ENCODE measurements around the gene MRPL45. TPM values are rescaled to one million over a fixed set of nuclear protein-coding genes. Genes with fewer than 3 reads are reported as not detected.

Gene MRPL45
- polyA plus RNA-seq, 1 of the 3 experiments (the other 2 are of a cell fraction): 35.5 TPM

DNA sequence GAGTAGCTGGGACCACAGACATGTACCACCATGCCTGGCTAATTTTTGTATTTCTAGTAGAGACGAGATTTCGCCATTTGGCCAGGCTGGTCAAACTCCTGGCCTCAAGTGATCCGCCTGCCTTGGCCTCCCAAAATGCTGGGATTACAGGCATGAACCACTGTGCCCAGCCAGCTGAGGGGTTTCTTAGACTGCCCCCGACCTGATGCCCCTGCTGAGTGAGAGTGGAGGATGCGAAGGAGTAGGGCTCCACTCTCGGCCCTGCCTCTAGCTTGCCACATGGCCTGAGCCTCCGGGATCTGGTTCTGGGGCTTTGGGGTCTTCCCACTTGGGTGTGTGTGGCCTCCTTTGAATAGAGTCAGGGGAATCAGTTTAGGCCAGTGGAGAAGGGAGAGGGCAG, 35.8 kb downstream of the MRPL45 start:
- H3K4me3 ChIP-seq (ENCODE audit: low read depth in 2 of 2, low read length in 1 of 2): no peak overlapping the region
- no peaks in the 10 kb centered on the region for H3K9me2 ChIP-seq
- H3K27ac ChIP-seq (ENCODE audit: low read depth in 2 of 2, low read length in 1 of 2): no peak overlapping the region
- H3K36me3 ChIP-seq (replicated peaks in 1 of 2; ENCODE audit: control insufficient read depth in 1 of 2, insufficient read depth in 2 of 2, low read length in 1 of 2): no peaks in the 10 kb centered on the region
- H4K20me1 ChIP-seq (ENCODE audit: insufficient read depth): no peaks in the 10 kb centered on the region
- TF ChIP-seq JUND (IDR thresholded peaks at IDR 0.05): no peak
- TF ChIP-seq GABPA (IDR thresholded peaks at IDR 0.05; ENCODE audit: low read depth): no peak
- TF ChIP-seq, protein P1, sequence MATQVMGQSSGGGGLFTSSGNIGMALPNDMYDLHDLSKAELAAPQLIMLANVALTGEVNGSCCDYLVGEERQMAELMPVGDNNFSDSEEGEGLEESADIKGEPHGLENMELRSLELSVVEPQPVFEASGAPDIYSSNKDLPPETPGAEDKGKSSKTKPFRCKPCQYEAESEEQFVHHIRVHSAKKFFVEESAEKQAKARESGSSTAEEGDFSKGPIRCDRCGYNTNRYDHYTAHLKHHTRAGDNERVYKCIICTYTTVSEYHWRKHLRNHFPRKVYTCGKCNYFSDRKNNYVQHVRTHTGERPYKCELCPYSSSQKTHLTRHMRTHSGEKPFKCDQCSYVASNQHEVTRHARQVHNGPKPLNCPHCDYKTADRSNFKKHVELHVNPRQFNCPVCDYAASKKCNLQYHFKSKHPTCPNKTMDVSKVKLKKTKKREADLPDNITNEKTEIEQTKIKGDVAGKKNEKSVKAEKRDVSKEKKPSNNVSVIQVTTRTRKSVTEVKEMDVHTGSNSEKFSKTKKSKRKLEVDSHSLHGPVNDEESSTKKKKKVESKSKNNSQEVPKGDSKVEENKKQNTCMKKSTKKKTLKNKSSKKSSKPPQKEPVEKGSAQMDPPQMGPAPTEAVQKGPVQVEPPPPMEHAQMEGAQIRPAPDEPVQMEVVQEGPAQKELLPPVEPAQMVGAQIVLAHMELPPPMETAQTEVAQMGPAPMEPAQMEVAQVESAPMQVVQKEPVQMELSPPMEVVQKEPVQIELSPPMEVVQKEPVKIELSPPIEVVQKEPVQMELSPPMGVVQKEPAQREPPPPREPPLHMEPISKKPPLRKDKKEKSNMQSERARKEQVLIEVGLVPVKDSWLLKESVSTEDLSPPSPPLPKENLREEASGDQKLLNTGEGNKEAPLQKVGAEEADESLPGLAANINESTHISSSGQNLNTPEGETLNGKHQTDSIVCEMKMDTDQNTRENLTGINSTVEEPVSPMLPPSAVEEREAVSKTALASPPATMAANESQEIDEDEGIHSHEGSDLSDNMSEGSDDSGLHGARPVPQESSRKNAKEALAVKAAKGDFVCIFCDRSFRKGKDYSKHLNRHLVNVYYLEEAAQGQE (IDR thresholded peaks at IDR 0.05; ENCODE audit: low read depth, low read length): no peak
- TF ChIP-seq EZH2phosphoT487 (IDR thresholded peaks at IDR 0.05; ENCODE audit: borderline replicate concordance, low read depth): no peak
- TF ChIP-seq, protein P2, sequence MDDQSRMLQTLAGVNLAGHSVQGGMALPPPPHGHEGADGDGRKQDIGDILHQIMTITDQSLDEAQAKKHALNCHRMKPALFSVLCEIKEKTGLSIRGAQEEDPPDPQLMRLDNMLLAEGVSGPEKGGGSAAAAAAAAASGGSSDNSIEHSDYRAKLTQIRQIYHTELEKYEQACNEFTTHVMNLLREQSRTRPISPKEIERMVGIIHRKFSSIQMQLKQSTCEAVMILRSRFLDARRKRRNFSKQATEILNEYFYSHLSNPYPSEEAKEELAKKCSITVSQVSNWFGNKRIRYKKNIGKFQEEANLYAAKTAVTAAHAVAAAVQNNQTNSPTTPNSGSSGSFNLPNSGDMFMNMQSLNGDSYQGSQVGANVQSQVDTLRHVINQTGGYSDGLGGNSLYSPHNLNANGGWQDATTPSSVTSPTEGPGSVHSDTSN (IDR thresholded peaks at IDR 0.05): no peak
- TF ChIP-seq, protein P3, sequence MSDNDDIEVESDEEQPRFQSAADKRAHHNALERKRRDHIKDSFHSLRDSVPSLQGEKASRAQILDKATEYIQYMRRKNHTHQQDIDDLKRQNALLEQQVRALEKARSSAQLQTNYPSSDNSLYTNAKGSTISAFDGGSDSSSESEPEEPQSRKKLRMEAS (IDR thresholded peaks at IDR 0.05; ENCODE audit: low read depth): no peak
- TF ChIP-seq YY1 (IDR thresholded peaks at IDR 0.05; ENCODE audit: low read depth): no peak
- TF ChIP-seq, protein P4, sequence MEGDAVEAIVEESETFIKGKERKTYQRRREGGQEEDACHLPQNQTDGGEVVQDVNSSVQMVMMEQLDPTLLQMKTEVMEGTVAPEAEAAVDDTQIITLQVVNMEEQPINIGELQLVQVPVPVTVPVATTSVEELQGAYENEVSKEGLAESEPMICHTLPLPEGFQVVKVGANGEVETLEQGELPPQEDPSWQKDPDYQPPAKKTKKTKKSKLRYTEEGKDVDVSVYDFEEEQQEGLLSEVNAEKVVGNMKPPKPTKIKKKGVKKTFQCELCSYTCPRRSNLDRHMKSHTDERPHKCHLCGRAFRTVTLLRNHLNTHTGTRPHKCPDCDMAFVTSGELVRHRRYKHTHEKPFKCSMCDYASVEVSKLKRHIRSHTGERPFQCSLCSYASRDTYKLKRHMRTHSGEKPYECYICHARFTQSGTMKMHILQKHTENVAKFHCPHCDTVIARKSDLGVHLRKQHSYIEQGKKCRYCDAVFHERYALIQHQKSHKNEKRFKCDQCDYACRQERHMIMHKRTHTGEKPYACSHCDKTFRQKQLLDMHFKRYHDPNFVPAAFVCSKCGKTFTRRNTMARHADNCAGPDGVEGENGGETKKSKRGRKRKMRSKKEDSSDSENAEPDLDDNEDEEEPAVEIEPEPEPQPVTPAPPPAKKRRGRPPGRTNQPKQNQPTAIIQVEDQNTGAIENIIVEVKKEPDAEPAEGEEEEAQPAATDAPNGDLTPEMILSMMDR (IDR thresholded peaks at IDR 0.05): no peak
- TF ChIP-seq TCF12 (IDR thresholded peaks at IDR 0.05): no peak
- no peak for TF ChIP-seq FOXM1 (IDR thresholded peaks at IDR 0.05; ENCODE audit: low read depth)
- no peak for TF ChIP-seq POLR2AphosphoS5 (IDR thresholded peaks at IDR 0.05; ENCODE audit: low read depth, low read length)
- TF ChIP-seq EP300 (IDR thresholded peaks at IDR 0.05; ENCODE audit: borderline replicate concordance in 1 of 2, low read depth in 1 of 2, low read length in 1 of 2): no peak
- no peak for TF ChIP-seq FOSL2 (IDR thresholded peaks at IDR 0.05; ENCODE audit: borderline replicate concordance, low read depth)
- no peak for TF ChIP-seq NFIC (IDR thresholded peaks at IDR 0.05; ENCODE audit: borderline replicate concordance)
- TF ChIP-seq CHD2 (IDR thresholded peaks at IDR 0.05; ENCODE audit: low read length, partially characterized antibody): no peak
- TF ChIP-seq SIN3A (IDR thresholded peaks at IDR 0.05; ENCODE audit: borderline replicate concordance, low read depth, low read length): no peak
- TF ChIP-seq RAD21 (IDR thresholded peaks at IDR 0.05; ENCODE audit: low read length): no peak
- TF ChIP-seq, protein P5, sequence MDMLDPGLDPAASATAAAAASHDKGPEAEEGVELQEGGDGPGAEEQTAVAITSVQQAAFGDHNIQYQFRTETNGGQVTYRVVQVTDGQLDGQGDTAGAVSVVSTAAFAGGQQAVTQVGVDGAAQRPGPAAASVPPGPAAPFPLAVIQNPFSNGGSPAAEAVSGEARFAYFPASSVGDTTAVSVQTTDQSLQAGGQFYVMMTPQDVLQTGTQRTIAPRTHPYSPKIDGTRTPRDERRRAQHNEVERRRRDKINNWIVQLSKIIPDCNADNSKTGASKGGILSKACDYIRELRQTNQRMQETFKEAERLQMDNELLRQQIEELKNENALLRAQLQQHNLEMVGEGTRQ (IDR thresholded peaks at IDR 0.05; ENCODE audit: borderline replicate concordance, low read depth, low read length): no peak
- TF ChIP-seq RFX5 (IDR thresholded peaks at IDR 0.05; ENCODE audit: low read length): no peak
- no peaks in the 10 kb centered on the region for H3K9me3 ChIP-seq
- CTCF ChIA-PET: interaction anchor here (0.9 to 23.5 kb wide), 6 partner anchors 8 to 335 kb away, joined by 3 to 303 read pairs (median 6); partner anchors contain the start of genes GPR179 and SOCS7
- H2AFZ ChIP-seq (ENCODE audit: low read depth): no peak overlapping the region
- no peaks in the 10 kb centered on the region for H3K27me3 ChIP-seq (ENCODE audit: insufficient read depth)
- H3K4me1 ChIP-seq (ENCODE audit: control insufficient read depth in 1 of 2, insufficient read depth in 2 of 2, low read depth in 1 of 2, low read length in 1 of 2): no peaks in the 10 kb centered on the region; a peak in 1 of 4 replicates
- H3F3A ChIP-seq (replicated peaks; ENCODE audit: insufficient read depth): no peaks in the 10 kb centered on the region
- WGBS (ENCODE audit: low lambda C conversion rate): 71% methylated on average over 5 of the region's 7 CpGs
- H3K4me2 ChIP-seq: no peak overlapping the region
- DNase-seq: no peak
- no peak overlapping the region for H3K9ac ChIP-seq
- H3K79me2 ChIP-seq (ENCODE audit: insufficient read depth): no peaks in the 10 kb centered on the region
- POLR2A ChIA-PET: interaction anchor here (0.6 kb wide), 1 partner anchor 9 kb away, joined by 6 read pairs; no protein-coding TSS in a partner anchor

Data from SK-N-SH (cell line).